Uterus (tissue), 4 donors: ENCODE measurements around the gene HNRNPC. TPM values are rescaled to one million over a fixed set of nuclear protein-coding genes. Genes with fewer than 3 reads are reported as not detected.

Source experiments
- DNase-seq, 2 donors: peaks; one replicate each; pipeline ENCODE4 v3.0.0-alpha.2; 2019 to 2020
- H3K27ac ChIP-seq, 2 donors: fragments of 200-600 bp; sonication (generic); 1 replicate in 1 of 2; 2 replicates in 1 of 2; pipeline ENCODE4 v1.5.1; 2016 to 2018
- H3K27me3 ChIP-seq, 2 donors: fragments of 200-600 bp; sonication (generic); one replicate each; pipeline ENCODE4 v1.5.1; 2018 to 2019; ENCODE audit warnings: control low read depth in 1 of 2
- H3K36me3 ChIP-seq, 2 donors: fragments of 200-600 bp; sonication (generic); one replicate each; pipeline ENCODE4 v1.5.1; 2019; ENCODE audit warnings: control low read depth in 1 of 2
- H3K4me1 ChIP-seq, 2 donors: fragments of 200-600 bp; sonication (generic); one replicate each; pipeline ENCODE4 v1.5.1; 2018 to 2019; ENCODE audit warnings: control low read depth in 1 of 2
- H3K4me3 ChIP-seq, 2 donors: fragments of 200-600 bp; sonication (generic); 1 replicate in 1 of 2; 2 replicates in 1 of 2; pipeline ENCODE4 v1.5.1; 2018 to 2019; ENCODE audit warnings: mild to moderate bottlenecking in 1 of 2
- H3K9me3 ChIP-seq, 2 donors: fragments of 200-600 bp; sonication (generic); one replicate each; pipeline ENCODE4 v1.5.1; 2019; ENCODE audit warnings: control low read depth in 1 of 2
- POLR2A ChIP-seq, 2 donors: fragments of 450-650 bp; IDR thresholded peaks; one replicate each; pipeline ENCODE4 v1.6.1; 2016; ENCODE audit warnings: antibody characterized with exemption in 2 of 2, mild to moderate bottlenecking in 1 of 2, moderate library complexity in 1 of 2
- intact Hi-C: fragments of 100-400 bp; cut with DNase I; formaldehyde crosslinking; loops from one replicate; pipeline ENCODE4 v1.15.1; 2023; ENCODE audit warnings: low total_unique reads
- total RNA-seq, 4 donors: library from RNA; depleted of rRNA in 3 of 4; stranded (reverse); fragments of >200 nt in 3 of 4; gene quantifications; one replicate each; pipeline versions ENCODE4 v1.1.0 to v1.2.4, GENCODE V29; 2014 to 2023
- TF ChIP-seq, protein P1 (sequence below), 4 experiments: fragments of 200-600 bp in 2 of 4; fragments of 450-650 bp in 2 of 4; sonication (generic) in 2 of 4; IDR thresholded peaks; one replicate each; pipeline ENCODE4 v1.5.1; 2016 to 2019; ENCODE audit warnings: antibody characterized with exemption in 4 of 4, mild to moderate bottlenecking in 2 of 4, moderate library complexity in 1 of 4
- donor health status: DM: yes; HTN: yes; CAD: no.

HNRNPC gene
- total RNA-seq, 4 donors from 2014 or later = 378 to 599 (median 531) TPM

DNA sequence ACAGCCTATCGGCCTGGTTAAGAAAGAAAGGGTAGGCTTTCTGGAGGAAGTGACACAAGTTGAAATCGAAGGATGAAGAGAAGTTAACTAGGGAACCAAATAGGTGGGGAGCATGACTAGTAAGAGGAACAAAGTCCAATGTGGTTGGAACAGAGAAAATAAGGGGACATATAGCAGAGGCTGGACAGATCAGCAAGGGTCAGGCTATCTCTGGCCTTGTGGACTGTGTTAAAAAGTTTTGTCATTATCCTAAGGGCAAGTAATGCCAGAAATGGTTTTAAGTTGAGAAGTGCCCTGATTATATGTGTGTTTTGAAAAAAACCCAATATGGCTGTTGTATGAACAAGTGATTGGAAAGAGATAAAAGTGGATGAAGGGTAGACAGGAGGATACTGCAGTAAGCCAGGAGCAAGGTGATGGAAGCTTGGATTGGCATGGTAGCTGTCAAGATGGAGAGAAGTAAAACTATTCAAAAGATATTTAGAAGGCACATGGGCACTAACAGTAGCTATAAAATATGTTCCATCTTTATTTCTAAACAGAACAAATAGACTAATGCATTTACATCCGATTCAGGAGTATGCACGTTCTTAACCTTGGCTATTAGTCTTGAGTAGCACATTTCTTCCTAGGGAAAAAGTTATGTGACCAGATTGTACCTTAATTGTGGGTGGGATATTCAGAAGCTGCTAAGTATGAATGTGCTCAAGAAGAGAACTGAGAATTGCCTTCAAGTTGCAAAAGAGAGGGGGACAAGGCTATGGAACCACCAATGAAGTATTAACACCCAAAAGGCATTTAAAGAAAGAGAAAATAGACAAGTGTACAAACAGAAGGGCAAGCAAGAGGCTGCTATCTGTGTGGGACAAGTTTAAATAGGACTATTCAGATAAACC lies 66.5 kb downstream of the HNRNPC start:
- H3K36me3 ChIP-seq = no peaks in the 10 kb centered on the region
- TF ChIP-seq, protein P1, sequence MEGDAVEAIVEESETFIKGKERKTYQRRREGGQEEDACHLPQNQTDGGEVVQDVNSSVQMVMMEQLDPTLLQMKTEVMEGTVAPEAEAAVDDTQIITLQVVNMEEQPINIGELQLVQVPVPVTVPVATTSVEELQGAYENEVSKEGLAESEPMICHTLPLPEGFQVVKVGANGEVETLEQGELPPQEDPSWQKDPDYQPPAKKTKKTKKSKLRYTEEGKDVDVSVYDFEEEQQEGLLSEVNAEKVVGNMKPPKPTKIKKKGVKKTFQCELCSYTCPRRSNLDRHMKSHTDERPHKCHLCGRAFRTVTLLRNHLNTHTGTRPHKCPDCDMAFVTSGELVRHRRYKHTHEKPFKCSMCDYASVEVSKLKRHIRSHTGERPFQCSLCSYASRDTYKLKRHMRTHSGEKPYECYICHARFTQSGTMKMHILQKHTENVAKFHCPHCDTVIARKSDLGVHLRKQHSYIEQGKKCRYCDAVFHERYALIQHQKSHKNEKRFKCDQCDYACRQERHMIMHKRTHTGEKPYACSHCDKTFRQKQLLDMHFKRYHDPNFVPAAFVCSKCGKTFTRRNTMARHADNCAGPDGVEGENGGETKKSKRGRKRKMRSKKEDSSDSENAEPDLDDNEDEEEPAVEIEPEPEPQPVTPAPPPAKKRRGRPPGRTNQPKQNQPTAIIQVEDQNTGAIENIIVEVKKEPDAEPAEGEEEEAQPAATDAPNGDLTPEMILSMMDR (IDR thresholded peaks at IDR 0.05) = no peak
- TF ChIP-seq POLR2A (IDR thresholded peaks at IDR 0.05) = no peak
- no peak overlapping the region for H3K4me3 ChIP-seq
- intact Hi-C loops = no loop called here
- no peak for DNase-seq
- H3K4me1 ChIP-seq = no peaks in the 10 kb centered on the region
- no peaks in the 10 kb centered on the region for H3K27me3 ChIP-seq
- no peaks in the 10 kb centered on the region for H3K9me3 ChIP-seq
- no peak overlapping the region for H3K27ac ChIP-seq

DNA sequence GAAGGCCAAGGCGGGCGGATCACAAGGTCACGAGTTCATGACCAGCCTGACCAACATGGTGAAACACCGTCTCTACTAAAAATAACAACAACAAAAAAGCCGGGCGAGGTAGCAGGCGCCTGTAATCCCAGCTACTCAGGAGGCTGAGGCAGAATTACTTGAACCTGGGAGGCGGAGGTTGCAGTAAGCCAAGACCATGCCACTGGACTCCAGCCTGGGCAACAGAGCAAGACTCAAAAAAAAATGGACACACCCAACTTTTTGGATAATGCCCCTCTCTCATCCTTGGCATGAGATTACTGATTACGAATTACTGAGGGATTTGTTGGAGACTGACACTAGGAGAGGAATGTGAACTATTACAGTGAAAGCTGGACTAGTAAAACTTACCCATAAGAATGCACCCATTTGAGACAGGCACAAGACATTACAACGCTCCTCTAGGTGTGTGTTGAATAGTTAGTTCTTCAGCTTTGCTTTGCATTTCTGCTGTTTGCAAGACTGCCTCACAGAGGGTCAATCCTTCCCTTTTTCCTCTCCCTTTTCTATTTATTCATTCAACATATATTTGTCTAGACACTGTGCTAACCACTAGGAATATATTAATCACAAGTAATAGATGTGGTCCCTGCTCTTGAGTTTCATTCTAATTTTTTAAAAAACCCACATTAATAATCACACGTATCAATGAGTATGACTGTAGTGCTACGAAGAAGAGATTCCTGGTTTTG lies 67.3 kb downstream of the HNRNPC start:
- Histone ChIP-seq H3K27ac (no peak overlapping the region), H3K36me3 (no peaks in the 10 kb centered on the region), H3K27me3 (no peaks in the 10 kb centered on the region), H3K4me1 (no peaks in the 10 kb centered on the region), H3K4me3 (no peak overlapping the region), H3K9me3 (no peaks in the 10 kb centered on the region)
- intact Hi-C loops = no loop called here
- no peak for DNase-seq
- TF ChIP-seq POLR2A (IDR thresholded peaks at IDR 0.05) = no peak
- TF ChIP-seq, protein P1 (IDR thresholded peaks at IDR 0.05) = no peak

DNA sequence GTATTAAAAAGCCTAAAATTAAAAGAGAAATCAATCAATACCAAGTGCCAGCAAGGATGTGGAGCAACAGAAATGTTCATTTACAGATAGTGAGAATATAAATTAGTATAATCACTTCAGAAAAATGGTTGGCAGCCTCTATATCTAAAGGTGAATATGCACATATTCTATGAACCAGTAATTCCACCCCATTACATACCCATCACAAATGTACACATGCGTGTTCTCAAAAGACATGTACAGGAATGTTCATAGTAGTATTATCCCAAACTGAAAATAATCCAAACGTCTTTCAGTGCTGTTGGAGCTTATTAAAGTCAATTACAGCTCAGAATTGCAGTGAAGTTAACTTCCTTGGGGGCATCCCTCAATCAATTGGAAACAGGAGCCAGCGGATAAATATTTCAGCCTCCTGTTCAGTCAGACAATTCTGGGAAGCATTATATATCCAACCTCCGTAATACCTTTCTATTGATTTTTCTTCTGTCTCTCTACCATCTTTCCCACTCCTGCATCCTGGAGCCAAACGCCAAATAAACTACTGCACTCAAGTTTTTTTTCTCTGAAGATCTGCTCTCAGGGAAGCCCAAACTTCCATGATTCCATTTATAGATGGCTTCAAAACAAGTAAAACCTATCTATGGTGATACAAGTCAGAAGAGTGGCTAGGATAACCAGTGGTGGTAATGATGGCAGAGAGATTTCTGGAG lies 68.3 kb downstream of the HNRNPC start:
- Histone ChIP-seq H3K4me1 (no peaks in the 10 kb centered on the region), H3K9me3 (no peaks in the 10 kb centered on the region), H3K36me3 (no peaks in the 10 kb centered on the region), H3K27me3 (no peaks in the 10 kb centered on the region), H3K27ac (no peak overlapping the region), H3K4me3 (no peak overlapping the region)
- no peak for DNase-seq
- TF ChIP-seq, protein P1 (IDR thresholded peaks at IDR 0.05) = no peak
- no peak for TF ChIP-seq POLR2A (IDR thresholded peaks at IDR 0.05)
- intact Hi-C loops = no loop called here

DNA sequence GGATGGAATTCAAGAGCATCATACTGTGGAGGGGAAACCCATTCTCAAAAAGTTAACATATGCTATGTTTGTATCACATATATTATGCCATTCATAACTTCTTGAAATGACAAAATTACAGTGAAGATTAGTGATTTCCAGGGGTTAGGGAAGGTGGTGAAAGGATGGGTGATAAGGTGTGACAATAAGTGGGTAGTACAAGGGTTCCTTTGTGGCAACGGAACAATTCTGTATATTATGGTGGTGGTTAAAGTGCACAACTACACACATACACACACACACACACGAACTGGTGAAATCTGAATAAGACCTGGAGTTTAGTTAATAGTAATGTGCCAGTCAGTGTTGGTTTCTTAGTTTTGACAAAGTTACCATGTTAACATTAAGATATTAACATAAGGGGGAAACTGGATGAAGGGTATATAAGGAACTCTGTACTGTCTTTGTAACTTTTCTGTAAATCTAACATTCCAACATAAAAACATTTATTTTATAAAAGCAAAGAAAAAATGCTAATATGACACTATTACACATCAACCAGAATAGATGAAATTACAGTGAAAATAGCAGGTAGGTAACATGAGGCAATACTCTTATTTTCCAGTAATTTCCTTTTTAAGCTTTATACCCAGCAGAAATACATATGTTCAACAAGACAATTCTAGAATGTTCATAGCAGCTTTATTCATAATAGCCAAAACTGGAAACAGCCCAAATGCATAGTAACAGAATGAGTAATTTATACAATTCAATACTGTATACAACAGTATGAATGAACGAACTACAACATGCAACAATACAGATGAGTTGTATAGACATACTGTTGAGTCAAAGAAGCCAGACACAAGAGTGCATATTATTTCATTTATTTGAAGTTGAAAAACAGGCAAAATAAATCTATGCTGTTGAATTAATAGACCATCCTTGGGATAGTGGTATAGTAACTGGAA lies 69.4 kb downstream of the HNRNPC start:
- Histone ChIP-seq H3K27ac (no peak overlapping the region), H3K9me3 (no peaks in the 10 kb centered on the region), H3K4me3 (no peak overlapping the region), H3K27me3 (no peaks in the 10 kb centered on the region), H3K4me1 (no peaks in the 10 kb centered on the region), H3K36me3 (no peaks in the 10 kb centered on the region)
- TF ChIP-seq POLR2A (IDR thresholded peaks at IDR 0.05) = no peak
- TF ChIP-seq, protein P1 (IDR thresholded peaks at IDR 0.05) = no peak
- intact Hi-C loops = no loop called here
- DNase-seq = no peak
